GM12878 (cell line): Measurements from ENCODE around the gene ANKRD30A. TPM values are rescaled to one million over a fixed set of nuclear protein-coding genes. Genes with fewer than 3 reads are reported as not detected.

Source experiments
- ATAC-seq: fragments of 200-7000 bp; cut with Tn5 transposase; 3 replicates; pipeline ENCODE4 v1.9.1; 2020; ENCODE audit warnings: mild to moderate bottlenecking, moderate library complexity
- BruUV-seq: library from RNA; stranded (reverse); fragments of 400-500 nt; replicated peaks from 2 replicates; lab custom pipeline; 2021; lab: Mats Ljungman, UMichigan
- CTCF ChIA-PET: fragments of 300-600 bp; sonication (Branson Sonifier 250); formaldehyde crosslinking; extraction: SDS; loops from one replicate; lab custom pipeline; 2021; ENCODE audit warnings: inconsistent platforms; lab: Yijun Ruan, JAX
- POLR2A ChIA-PET: fragments of 350-600 bp; formaldehyde crosslinking; extraction: SDS; loops from one replicate; lab custom pipeline; 2021; ENCODE audit warnings: inconsistent platforms; lab: Charles Lee
- RAD21 ChIA-PET: fragments of 300-600 bp; sonication (Branson Sonifier 250); formaldehyde crosslinking; loops from one replicate; lab custom pipeline; 2023; ENCODE audit warnings: antibody characterized with exemption; ENCODE audit not compliant: unreplicated experiment; lab: Charles Lee
- SMC1A ChIA-PET: fragments of 300-600 bp; sonication (Branson Sonifier 250); formaldehyde crosslinking; loops from one replicate; lab custom pipeline; 2023; ENCODE audit not compliant: unreplicated experiment, uncharacterized antibody; lab: Charles Lee
- DNase-seq: peaks from one replicate; pipeline ENCODE4 v3.0.0-alpha.2; 2011; ENCODE audit warnings: low read depth, low spot score
- FAIRE-seq: peaks from 3 replicates; lab custom pipeline; 2011; peaks lifted over from hg19 to GRCh38; lab: Jason Lieb, UNC
- H2AFZ ChIP-seq: 2 replicates; pipeline ENCODE4 v1.6.0; 2011; ENCODE audit warnings: low read depth, low read length, control low read depth; ENCODE audit not compliant: control insufficient read depth
- H3K27ac ChIP-seq: 2 replicates; pipeline ENCODE4 v1.5.1; 2011; ENCODE audit warnings: control low read depth; ENCODE audit not compliant: control insufficient read depth, insufficient read depth
- H3K27me3 ChIP-seq, 2 experiments: replicated peaks in 1 of 2; 2 replicates each; pipeline versions ENCODE4 v1.6.0 to v1.6.1; 2011; ENCODE audit warnings: low read length in 1 of 2; ENCODE audit not compliant: control insufficient read depth in 2 of 2, insufficient read depth in 2 of 2
- H3K36me3 ChIP-seq, 2 experiments: 2 replicates each; pipeline ENCODE4 v1.5.1; 2011; ENCODE audit warnings: low read length in 1 of 2; ENCODE audit not compliant: control insufficient read depth in 2 of 2, insufficient read depth in 2 of 2
- H3K4me1 ChIP-seq: 2 replicates; pipeline ENCODE4 v1.6.1; 2011; ENCODE audit warnings: mild to moderate bottlenecking, low read length, moderate library complexity, mixed read lengths; ENCODE audit not compliant: control insufficient read depth, insufficient read depth
- H3K4me2 ChIP-seq: 2 replicates; pipeline ENCODE4 v1.6.0; 2011; ENCODE audit warnings: control low read depth; ENCODE audit not compliant: control insufficient read depth, insufficient read depth
- H3K4me3 ChIP-seq: fragments of 200-600 bp; sonication (generic); 2 replicates; pipeline ENCODE4 v1.5.1; 2016
- H3K79me2 ChIP-seq: 2 replicates; pipeline ENCODE4 v1.6.0; 2011; ENCODE audit warnings: low read length; ENCODE audit not compliant: control insufficient read depth, insufficient read depth
- H3K9ac ChIP-seq: 2 replicates; pipeline ENCODE4 v1.8.0; 2011; ENCODE audit warnings: low read length, control low read depth, mixed read lengths; ENCODE audit not compliant: control insufficient read depth, insufficient read depth
- H3K9me3 ChIP-seq: replicated peaks from 3 replicates; pipeline ENCODE4 v1.5.1; 2011; ENCODE audit warnings: mild to moderate bottlenecking, low read length; ENCODE audit not compliant: control insufficient read depth, insufficient read depth
- H4K20me1 ChIP-seq: 2 replicates; pipeline ENCODE4 v1.6.0; 2011; ENCODE audit not compliant: control insufficient read depth, insufficient read depth
- ASH2L ChIP-seq: fragments of 300-600, 200-600 bp; sonication (generic); IDR thresholded peaks from 2 replicates; pipeline ENCODE4 v1.6.1; 2017; ENCODE audit warnings: low read depth, mild to moderate bottlenecking, borderline replicate concordance
- BACH1 ChIP-seq: fragments of 450-650 bp; IDR thresholded peaks from 2 replicates; pipeline ENCODE4 v1.6.1; 2017; ENCODE audit warnings: mild to moderate bottlenecking, borderline replicate concordance
- BCL3 ChIP-seq: IDR thresholded peaks from 2 replicates; pipeline ENCODE4 v1.6.1; 2011; ENCODE audit warnings: borderline replicate concordance, low read depth, mild to moderate bottlenecking, moderate library complexity, low read length; ENCODE audit not compliant: insufficient read depth, poor library complexity, severe bottlenecking
- CEBPB ChIP-seq, 2 experiments: fragments of 150-350 bp in 1 of 2; IDR thresholded peaks; 2 replicates each; pipeline ENCODE4 v1.6.1; 2012 to 2014; ENCODE audit warnings: low read depth in 2 of 2, low read length in 2 of 2, borderline replicate concordance in 1 of 2, inconsistent platforms in 1 of 2
- E2F4 ChIP-seq: IDR thresholded peaks from 2 replicates; pipeline ENCODE4 v1.6.1; 2012; ENCODE audit warnings: low read depth, low read length, improper control_type of control experiment
- ELK1 ChIP-seq: IDR thresholded peaks from 2 replicates; pipeline ENCODE4 v1.6.1; 2012; ENCODE audit warnings: low read depth, low read length, improper control_type of control experiment
- EP300 ChIP-seq, 2 experiments: fragments of 150-350 bp in 1 of 2; IDR thresholded peaks; 2 replicates each; pipeline ENCODE4 v1.6.1; 2011 to 2012; ENCODE audit warnings: low read depth in 2 of 2, low read length in 2 of 2, borderline replicate concordance in 1 of 2, improper control_type of control experiment in 1 of 2, inconsistent platforms in 1 of 2; ENCODE audit not compliant: control insufficient read depth in 1 of 2
- GATAD2B ChIP-seq: fragments of 450-650 bp; conservative IDR thresholded peaks from 2 replicates; pipeline ENCODE4 v1.6.1; 2017; ENCODE audit warnings: low read depth, mild to moderate bottlenecking, moderate library complexity
- JUNB ChIP-seq: IDR thresholded peaks from 2 replicates; pipeline ENCODE4 v1.6.1; 2016; ENCODE audit warnings: antibody characterized with exemption, mild to moderate bottlenecking
- MTA2 ChIP-seq: fragments of 450-650 bp; IDR thresholded peaks from 2 replicates; pipeline ENCODE4 v1.6.1; 2016; ENCODE audit warnings: low read depth, mild to moderate bottlenecking, moderate library complexity
- MXI1 ChIP-seq: fragments of 150-350 bp; IDR thresholded peaks from 2 replicates; pipeline ENCODE4 v1.6.1; 2011; ENCODE audit warnings: low read depth, mild to moderate bottlenecking, inconsistent platforms, low read length, improper control_type of control experiment
- NR2C1 ChIP-seq: fragments of 450-650 bp; IDR thresholded peaks from 2 replicates; pipeline ENCODE4 v1.6.1; 2017; ENCODE audit warnings: antibody characterized with exemption, mild to moderate bottlenecking, moderate library complexity
- POLR2AphosphoS5 ChIP-seq: IDR thresholded peaks from 2 replicates; pipeline ENCODE4 v1.6.1; 2011; ENCODE audit warnings: mild to moderate bottlenecking, low read length, inconsistent platforms
- RAD51 ChIP-seq: fragments of 450-650 bp; IDR thresholded peaks from 2 replicates; pipeline ENCODE4 v1.6.1; 2016; ENCODE audit warnings: moderate library complexity, mild to moderate bottlenecking, inconsistent platforms
- SMAD5 ChIP-seq: IDR thresholded peaks from 2 replicates; pipeline ENCODE4 v1.6.1; 2016; ENCODE audit warnings: antibody characterized with exemption, low read depth
- SUZ12 ChIP-seq: fragments of 200-600 bp; sonication (generic); IDR thresholded peaks from one replicate; pipeline ENCODE4 v1.6.1; 2018; ENCODE audit warnings: antibody characterized with exemption, mild to moderate bottlenecking; ENCODE audit not compliant: unreplicated experiment
- ZNF274 ChIP-seq: IDR thresholded peaks from one replicate; pipeline ENCODE4 v1.8.0; 2011; ENCODE audit not compliant: insufficient read length, insufficient read depth
- ZNF592 ChIP-seq: fragments of 450-650 bp; IDR thresholded peaks from 2 replicates; pipeline ENCODE4 v1.6.1; 2017; ENCODE audit warnings: mild to moderate bottlenecking, moderate library complexity
- WGBS: methylation state at CpG from one replicate; pipeline ENCODE4 v1.1.6; 2016; ENCODE audit warnings: low lambda C conversion rate; ENCODE audit not compliant: insufficient replicate concordance, insufficient coverage; ENCODE audit errors: missing lambda C conversion rate; 5-methylcytosine and 5-hydroxymethylcytosine counted together
- in situ Hi-C: fragments of 300-500 bp; cut with MboI; formaldehyde crosslinking; loops from 9 replicates; pipeline ENCODE4 v1.14.3; 2018; ENCODE audit warnings: mixed read lengths
- intact Hi-C: fragments of 100-400 bp; cut with micrococcal nuclease; formaldehyde crosslinking; loops from one replicate; pipeline ENCODE4 v1.14.2; 2022; ENCODE audit not compliant: unreplicated experiment
- polyA plus RNA-seq, 11 experiments: library from polyadenylated mRNA; depleted of rRNA in 4 of 11; unstranded in 6 of 11; stranded (reverse) in 5 of 11; fragments of >200 nt; fragmentation: Nextera tagmentation in 4 of 11; fragmentation: Illumina TruSeq in 1 of 11; extraction: Ambion mirVana in 4 of 11; extraction: Trizol in 1 of 11; gene quantifications; 1 replicate in 1 of 11; 2 replicates in 10 of 11; pipeline versions ENCODE4 v1.2.1 to v1.2.3, GENCODE V29; 2011 to 2016; ENCODE audit warnings: inconsistent platforms in 2 of 11, missing spikeins in 2 of 11, low read depth in 1 of 11
- total RNA-seq, 4 experiments: library from RNA; depleted of rRNA in 3 of 4; stranded (reverse); fragments of >200 nt in 3 of 4; fragmentation: Illumina TruSeq in 1 of 4; extraction: Trizol in 1 of 4; gene quantifications; 2 replicates each; pipeline versions ENCODE4 v1.2.1 to v1.2.3, GENCODE V29; 2013 to 2021

ANKRD30A gene
- total and polyA plus RNA-seq, 10 of the 15 experiments (the other 5 are each of a cell fraction or from before 2014, with no cell fraction given): 0.22 to 3.4 (median 0.74) TPM

GRCh38 chr10:37225163-37225562, 99.8 kb downstream of the ANKRD30A start:
- intact Hi-C loops: no loop called here
- H2AFZ ChIP-seq: no peak overlapping the region
- no peak overlapping the region for H3K4me2 ChIP-seq
- ATAC-seq (no peak), FAIRE-seq (no peak), DNase-seq (no peak)
- H3K36me3 ChIP-seq: no peaks in the 10 kb centered on the region
- no peaks in the 10 kb centered on the region for H4K20me1 ChIP-seq
- TF ChIP-seq SUZ12 (no peak), ELK1 (no peak), MTA2 (no peak), MXI1 (no peak), EP300 (IDR thresholded peaks at IDR 0.05; ENCODE audit: borderline replicate concordance in 1 of 2, control insufficient read depth in 1 of 2, low read depth in 2 of 2, low read length in 2 of 2) (no peak), POLR2AphosphoS5 (no peak), CEBPB (IDR thresholded peaks at IDR 0.05; ENCODE audit: borderline replicate concordance in 1 of 2, low read depth in 2 of 2, low read length in 2 of 2) (no peak), GATAD2B (no peak), ZNF592 (no peak), JUNB (no peak), RAD51 (no peak), SMAD5 (no peak), NR2C1 (no peak), BCL3 (no peak), E2F4 (no peak), ZNF274 (no peak), BACH1 (no peak), ASH2L (no peak)
- WGBS: 31% methylated on average over 2 of the region's 2 CpGs
- ChIA-PET SMC1A (no interaction called here), CTCF (no interaction called here), RAD21 (no interaction called here), POLR2A (no interaction called here)
- in situ Hi-C loops: no loop called here
- no TSS peak for BruUV-seq
- no peaks in the 10 kb centered on the region for H3K4me1 ChIP-seq
- no peak overlapping the region for H3K4me3 ChIP-seq
- H3K9ac ChIP-seq: no peak overlapping the region
- no peak overlapping the region for H3K27ac ChIP-seq
- no peaks in the 10 kb centered on the region for H3K9me3 ChIP-seq
- H3K79me2 ChIP-seq: no peaks in the 10 kb centered on the region
- H3K27me3 ChIP-seq: no peaks in the 10 kb centered on the region
